Upper lobe of right lung (tissue), 1 donor: Measurements from ENCODE around the gene VPS39. TPM values are rescaled to one million over a fixed set of nuclear protein-coding genes. Genes with fewer than 3 reads are reported as not detected.
A peak's percentile ranks its signal among the peaks of the same experiment; 100 is the strongest.

Experiments used
- ATAC-seq: fragments of 200-7000 bp; cut with Tn5 transposase; one replicate; pipeline ENCODE4 v1.9.1; 2020; ENCODE audit warnings: mild to moderate bottlenecking, moderate library complexity
- DNase-seq: peaks from one replicate; pipeline ENCODE4 v3.0.0-alpha.2; 2020
- H3K27ac ChIP-seq: fragments of 200-600 bp; one replicate; pipeline ENCODE4 v1.8.0; 2022
- H3K27me3 ChIP-seq: fragments of 200-600 bp; one replicate; pipeline ENCODE4 v1.8.0; 2022; ENCODE audit warnings: mild to moderate bottlenecking
- H3K36me3 ChIP-seq: fragments of 200-600 bp; one replicate; pipeline ENCODE4 v1.8.0; 2022
- H3K4me1 ChIP-seq: fragments of 200-600 bp; one replicate; pipeline ENCODE4 v1.8.0; 2022
- H3K4me3 ChIP-seq: fragments of 200-600 bp; one replicate; pipeline ENCODE4 v1.8.0; 2022; ENCODE audit warnings: mild to moderate bottlenecking
- H3K9me3 ChIP-seq: fragments of 200-600 bp; one replicate; pipeline ENCODE4 v1.8.0; 2022
- intact Hi-C: fragments of 100-400 bp; cut with DNase I; formaldehyde crosslinking; loops from one replicate; pipeline ENCODE4 v1.11.0; 2022
- total RNA-seq: library from RNA; stranded (reverse); fragmentation: NEBNext Ultra II Directional; extraction: Animal tissue kit (Norgen Biotek cat#: 25700); gene quantifications from one replicate; pipeline ENCODE4 v1.2.1, GENCODE V29; 2021
- TF ChIP-seq, protein P1 (sequence below): fragments of 200-600 bp; IDR thresholded peaks from one replicate; pipeline ENCODE4 v1.8.0; 2022; ENCODE audit warnings: antibody characterized with exemption
- donor health status: DM: no; HTN: yes; CAD: no; lungs with severe emphysema.

The VPS39 gene
- total RNA-seq, 1 donor from 2014 or later, result 83.3 TPM

GRCh38 chr15:42151141-42151561 lies 57.0 kb downstream of the VPS39 start:
- peak overlapping the region; percentile 13 for H3K27ac ChIP-seq

GRCh38 chr15:42150219-42150970 lies 57.7 kb downstream of the VPS39 start:
- ATAC-seq, result no peak
- Histone ChIP-seq H3K4me1 (peaks cover 16% of the 10 kb centered on the region), H3K36me3 (no peaks in the 10 kb centered on the region), H3K9me3 (no peaks in the 10 kb centered on the region), H3K4me3 (no peak overlapping the region), H3K27ac (no peak overlapping the region), H3K27me3 (no peaks in the 10 kb centered on the region)
- DNase-seq, result no peak
- intact Hi-C loops, result no loop called here
- TF ChIP-seq, protein P1, sequence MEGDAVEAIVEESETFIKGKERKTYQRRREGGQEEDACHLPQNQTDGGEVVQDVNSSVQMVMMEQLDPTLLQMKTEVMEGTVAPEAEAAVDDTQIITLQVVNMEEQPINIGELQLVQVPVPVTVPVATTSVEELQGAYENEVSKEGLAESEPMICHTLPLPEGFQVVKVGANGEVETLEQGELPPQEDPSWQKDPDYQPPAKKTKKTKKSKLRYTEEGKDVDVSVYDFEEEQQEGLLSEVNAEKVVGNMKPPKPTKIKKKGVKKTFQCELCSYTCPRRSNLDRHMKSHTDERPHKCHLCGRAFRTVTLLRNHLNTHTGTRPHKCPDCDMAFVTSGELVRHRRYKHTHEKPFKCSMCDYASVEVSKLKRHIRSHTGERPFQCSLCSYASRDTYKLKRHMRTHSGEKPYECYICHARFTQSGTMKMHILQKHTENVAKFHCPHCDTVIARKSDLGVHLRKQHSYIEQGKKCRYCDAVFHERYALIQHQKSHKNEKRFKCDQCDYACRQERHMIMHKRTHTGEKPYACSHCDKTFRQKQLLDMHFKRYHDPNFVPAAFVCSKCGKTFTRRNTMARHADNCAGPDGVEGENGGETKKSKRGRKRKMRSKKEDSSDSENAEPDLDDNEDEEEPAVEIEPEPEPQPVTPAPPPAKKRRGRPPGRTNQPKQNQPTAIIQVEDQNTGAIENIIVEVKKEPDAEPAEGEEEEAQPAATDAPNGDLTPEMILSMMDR, result no peak

More at GRCh38 chr15:42151141-42151561, 57.0 kb downstream of the VPS39 start:
- intact Hi-C loops, result no loop called here
- TF ChIP-seq, protein P1, result no peak
- no peaks in the 10 kb centered on the region for H3K36me3 ChIP-seq
- ATAC-seq (no peak), DNase-seq (no peak)
- peaks cover 16% of the 10 kb centered on the region for H3K4me1 ChIP-seq
- H3K27me3 ChIP-seq, result no peaks in the 10 kb centered on the region
- H3K9me3 ChIP-seq, result no peaks in the 10 kb centered on the region
- no peak overlapping the region for H3K4me3 ChIP-seq

- no peaks in the 10 kb centered on the region for H3K36me3 ChIP-seq
- peaks cover 16% of the 10 kb centered on the region for H3K4me1 ChIP-seq
- DNase-seq (peak; percentile 66), ATAC-seq (no peak)
- intact Hi-C loops, result no loop called here
- no peaks in the 10 kb centered on the region for H3K27me3 ChIP-seq
- H3K9me3 ChIP-seq, result no peaks in the 10 kb centered on the region
- no peak overlapping the region for H3K27ac ChIP-seq
- H3K4me3 ChIP-seq, result no peak overlapping the region
- TF ChIP-seq, protein P1, result no peak
These were observed 58.4 kb downstream of the VPS39 start for GRCh38 chr15:42149493-42150218.

GRCh38 chr15:42148808-42149492 lies 59.2 kb downstream of the VPS39 start:
- intact Hi-C loops, result no loop called here
- H3K4me1 ChIP-seq, result peaks cover 16% of the 10 kb centered on the region
- no peaks in the 10 kb centered on the region for H3K9me3 ChIP-seq
- H3K36me3 ChIP-seq, result no peaks in the 10 kb centered on the region
- TF ChIP-seq, protein P1, result no peak
- no peak overlapping the region for H3K4me3 ChIP-seq
- DNase-seq (peak; percentile 55), ATAC-seq (no peak)
- H3K27me3 ChIP-seq, result no peaks in the 10 kb centered on the region
- H3K27ac ChIP-seq, result no peak overlapping the region

GRCh38 chr15:42147431-42147735 lies 60.7 kb downstream of the VPS39 start:
- no peaks in the 10 kb centered on the region for H3K27me3 ChIP-seq
- H3K4me3 ChIP-seq, result no peak overlapping the region
- DNase-seq, result peak; percentile 53
- ATAC-seq, result no peak
- H3K36me3 ChIP-seq, result no peaks in the 10 kb centered on the region
- intact Hi-C loops, result no loop called here
- no peaks in the 10 kb centered on the region for H3K9me3 ChIP-seq
- H3K4me1 ChIP-seq, result peaks cover 10% of the 10 kb centered on the region
- TF ChIP-seq, protein P1, result no peak
- H3K27ac ChIP-seq, result no peak overlapping the region
